Measurements from ENCODE around the gene SELENON.

The SELENON gene, protein sequence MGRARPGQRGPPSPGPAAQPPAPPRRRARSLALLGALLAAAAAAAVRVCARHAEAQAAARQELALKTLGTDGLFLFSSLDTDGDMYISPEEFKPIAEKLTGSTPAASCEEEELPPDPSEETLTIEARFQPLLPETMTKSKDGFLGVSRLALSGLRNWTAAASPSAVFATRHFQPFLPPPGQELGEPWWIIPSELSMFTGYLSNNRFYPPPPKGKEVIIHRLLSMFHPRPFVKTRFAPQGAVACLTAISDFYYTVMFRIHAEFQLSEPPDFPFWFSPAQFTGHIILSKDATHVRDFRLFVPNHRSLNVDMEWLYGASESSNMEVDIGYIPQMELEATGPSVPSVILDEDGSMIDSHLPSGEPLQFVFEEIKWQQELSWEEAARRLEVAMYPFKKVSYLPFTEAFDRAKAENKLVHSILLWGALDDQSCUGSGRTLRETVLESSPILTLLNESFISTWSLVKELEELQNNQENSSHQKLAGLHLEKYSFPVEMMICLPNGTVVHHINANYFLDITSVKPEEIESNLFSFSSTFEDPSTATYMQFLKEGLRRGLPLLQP

DNA sequence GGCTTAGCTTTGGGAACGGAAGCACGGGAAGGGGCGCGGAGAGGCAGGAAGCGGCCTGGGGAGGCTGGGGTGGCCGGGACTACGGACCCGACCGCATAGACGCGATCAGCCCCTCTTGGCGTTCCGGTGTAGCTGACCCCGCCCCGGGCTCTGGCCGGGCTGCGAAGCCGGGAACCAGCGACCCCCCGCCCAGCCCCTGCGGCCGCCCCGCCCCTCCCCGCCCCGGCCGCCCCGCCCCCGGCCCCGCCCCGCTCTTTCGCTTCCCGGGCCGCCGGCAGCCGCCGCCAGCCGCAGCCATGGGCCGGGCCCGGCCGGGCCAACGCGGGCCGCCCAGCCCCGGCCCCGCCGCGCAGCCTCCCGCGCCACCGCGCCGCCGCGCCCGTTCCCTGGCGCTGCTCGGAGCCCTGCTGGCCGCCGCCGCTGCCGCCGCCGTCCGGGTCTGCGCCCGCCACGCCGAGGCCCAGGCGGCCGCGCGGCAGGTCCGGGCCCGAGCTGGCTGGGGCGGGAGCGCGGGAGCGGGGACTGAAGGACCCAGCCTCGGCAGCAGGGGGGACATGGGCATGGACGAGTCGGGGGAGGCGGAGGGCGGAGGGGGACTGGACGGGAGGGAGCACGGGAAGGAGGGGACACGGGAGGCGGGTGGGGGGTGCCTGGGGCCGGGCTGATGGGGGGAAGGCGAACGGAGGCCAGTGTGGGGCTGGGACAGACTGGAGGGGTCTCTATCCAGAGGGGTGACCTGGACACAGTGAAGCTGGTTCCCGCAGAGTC, at the start of gene SELENON:
Gene SELENON, plus strand, starts transcription at position 259 of the 768 bp plus-strand sequence. Its CDS starts 38 bp downstream, at position 297.
- Histone ChIP-seq H3K9ac (ENCODE audit: insufficient read length, low read depth) (peak within 1 kb of the TSS; percentile 83), H3K36me3 (ENCODE audit: insufficient read depth, insufficient read length, low read length) (peaks cover 13% of the 10 kb centered on the region), H3K4me1 (ENCODE audit: insufficient read depth, insufficient read length) (peaks cover 32% of the 10 kb centered on the region), H3K9me3 (ENCODE audit: insufficient read depth, low read length) (no peaks in the 10 kb centered on the region), H3K4me3 (ENCODE audit: insufficient read length, low read depth) (peak within 1 kb of the TSS; percentile 76), H3K27me3 (ENCODE audit: insufficient read depth, insufficient read length) (peaks cover 11% of the 10 kb centered on the region)
- TF ChIP-seq YY1 (IDR thresholded peaks at IDR 0.05; ENCODE audit: insufficient read depth, insufficient read length) (no peak), SUZ12 (IDR thresholded peaks at IDR 0.05; ENCODE audit: extremely low read depth, insufficient read depth, insufficient read length) (no peak), ZNF274 (IDR thresholded peaks at IDR 0.05; ENCODE audit: low read depth, low read length) (no peak)
- DNase-seq (ENCODE audit: low read depth, low spot score), result peak; percentile 71

DNA sequence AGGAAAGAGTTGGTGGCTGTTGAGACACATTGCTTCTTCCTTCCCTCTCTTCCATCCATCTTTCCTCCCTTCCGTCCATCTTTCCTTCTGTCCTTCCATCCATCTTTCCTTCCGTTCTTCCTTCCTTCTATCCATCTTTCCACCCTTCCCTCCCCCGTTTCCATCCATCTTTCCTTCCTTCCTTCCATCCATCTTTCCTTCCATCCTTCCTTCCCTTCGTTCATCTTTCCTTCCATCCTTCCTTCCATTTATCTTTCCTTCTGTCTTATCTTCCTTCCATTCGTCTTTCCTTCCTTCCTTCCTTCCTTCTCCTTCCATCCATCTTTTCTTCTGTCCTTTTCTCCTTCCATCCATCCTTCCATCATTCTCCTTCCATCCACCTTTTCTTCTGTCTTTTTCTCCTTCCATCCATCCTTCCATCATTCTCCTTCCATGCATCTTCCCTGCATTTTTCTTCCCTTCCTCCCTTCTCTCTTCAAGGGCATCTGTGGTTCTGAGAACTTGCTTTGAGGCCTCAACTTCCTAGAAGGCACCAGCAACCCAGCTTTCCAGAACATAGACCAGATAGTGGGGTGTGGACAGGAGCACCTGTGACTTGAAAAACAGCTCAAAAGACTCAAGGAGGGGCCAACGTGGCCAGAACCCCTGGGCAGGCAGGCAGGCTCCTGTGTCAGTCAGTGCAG, 48.9 kb upstream of the SELENON start:
- no peaks in the 10 kb centered on the region for H3K36me3 ChIP-seq (ENCODE audit: insufficient read depth, insufficient read length, low read length)
- no peak overlapping the region for H3K4me3 ChIP-seq (ENCODE audit: insufficient read length, low read depth)
- H3K27me3 ChIP-seq (ENCODE audit: insufficient read depth, insufficient read length), result no peaks in the 10 kb centered on the region
- H3K9me3 ChIP-seq (ENCODE audit: insufficient read depth, low read length), result no peaks in the 10 kb centered on the region
- no peak for DNase-seq (ENCODE audit: low read depth, low spot score)
- H3K9ac ChIP-seq (ENCODE audit: insufficient read length, low read depth), result no peak overlapping the region
- H3K4me1 ChIP-seq (ENCODE audit: insufficient read depth, insufficient read length), result peaks cover 29% of the 10 kb centered on the region
- TF ChIP-seq ZNF274 (IDR thresholded peaks at IDR 0.05; ENCODE audit: low read depth, low read length), result no peak
- no peak for TF ChIP-seq YY1 (IDR thresholded peaks at IDR 0.05; ENCODE audit: insufficient read depth, insufficient read length)
- TF ChIP-seq SUZ12 (IDR thresholded peaks at IDR 0.05; ENCODE audit: extremely low read depth, insufficient read depth, insufficient read length), result no peak

DNA sequence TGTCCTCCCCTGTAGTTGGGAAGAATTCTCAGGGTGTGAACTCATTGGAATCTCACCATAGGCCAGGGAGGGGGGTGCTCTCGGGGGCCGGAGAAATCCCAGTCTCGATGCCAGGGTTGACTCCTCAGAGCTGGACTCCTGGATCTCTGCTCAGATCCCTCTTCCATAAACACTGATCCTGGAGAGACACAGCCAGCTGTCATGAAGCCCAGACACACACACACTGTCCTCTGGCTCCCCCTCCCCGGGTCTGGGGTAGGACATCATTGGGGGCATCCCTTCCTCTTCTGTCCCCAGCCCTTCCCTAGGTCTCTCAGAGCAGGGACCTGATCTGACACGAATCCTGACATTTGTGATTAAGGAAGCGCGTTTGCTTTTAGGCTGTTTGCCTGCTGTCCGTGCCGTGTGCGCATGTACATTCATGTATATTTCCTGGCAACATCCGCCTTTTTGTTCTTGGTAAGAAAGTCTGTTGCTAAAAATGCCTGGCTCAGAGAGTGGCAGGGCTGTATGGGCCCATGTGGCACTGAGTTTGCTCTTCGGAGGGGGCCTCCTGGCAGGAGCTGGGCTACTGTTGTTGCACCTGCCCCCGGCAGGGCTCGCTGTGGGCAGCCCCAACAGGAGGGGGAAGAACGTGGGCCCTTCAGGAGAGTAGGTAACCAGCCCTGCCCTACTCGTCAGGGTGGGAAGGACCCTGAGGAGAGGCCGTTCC, 45.4 kb upstream of the SELENON start:
- Histone ChIP-seq H3K4me3 (ENCODE audit: insufficient read length, low read depth) (no peak overlapping the region), H3K36me3 (ENCODE audit: insufficient read depth, insufficient read length, low read length) (no peaks in the 10 kb centered on the region), H3K9ac (ENCODE audit: insufficient read length, low read depth) (no peak overlapping the region), H3K4me1 (ENCODE audit: insufficient read depth, insufficient read length) (peaks cover 31% of the 10 kb centered on the region), H3K27me3 (ENCODE audit: insufficient read depth, insufficient read length) (no peaks in the 10 kb centered on the region), H3K9me3 (ENCODE audit: insufficient read depth, low read length) (no peaks in the 10 kb centered on the region)
- DNase-seq (ENCODE audit: low read depth, low spot score), result no peak
- TF ChIP-seq SUZ12 (IDR thresholded peaks at IDR 0.05; ENCODE audit: extremely low read depth, insufficient read depth, insufficient read length), result no peak
- TF ChIP-seq YY1 (IDR thresholded peaks at IDR 0.05; ENCODE audit: insufficient read depth, insufficient read length), result no peak
- no peak for TF ChIP-seq ZNF274 (IDR thresholded peaks at IDR 0.05; ENCODE audit: low read depth, low read length)

DNA sequence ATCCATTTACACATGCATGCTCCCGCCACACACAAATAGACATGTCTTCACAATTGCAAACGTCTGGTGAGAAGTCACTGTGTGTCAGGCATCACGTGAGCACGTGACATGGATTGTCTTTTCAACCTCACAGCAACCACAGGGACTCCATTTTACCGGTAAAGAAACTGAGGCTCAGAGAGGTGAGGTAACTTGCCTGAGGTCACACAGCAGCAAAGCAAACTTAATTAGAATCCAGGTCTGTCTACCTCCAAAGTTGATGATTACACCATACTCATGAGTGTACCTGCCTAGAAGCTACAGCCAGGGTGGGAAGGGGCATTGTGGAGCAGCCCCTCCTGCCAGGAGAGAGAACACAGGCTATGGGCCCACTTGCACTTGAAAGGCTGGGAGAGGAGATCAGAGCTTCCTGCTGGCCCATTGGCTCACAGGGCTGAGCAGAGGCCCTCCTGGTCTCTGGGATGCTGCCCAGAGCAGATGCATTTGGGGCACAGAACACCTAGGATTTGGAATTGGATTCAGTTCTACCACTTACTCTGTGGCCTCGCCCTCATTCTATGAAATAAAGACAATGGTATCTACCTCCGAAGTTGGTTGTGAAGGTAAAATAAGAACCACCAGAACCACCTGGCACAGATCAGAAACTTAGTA, 44.4 kb upstream of the SELENON start:
- TF ChIP-seq ZNF274 (IDR thresholded peaks at IDR 0.05; ENCODE audit: low read depth, low read length), result no peak
- TF ChIP-seq YY1 (IDR thresholded peaks at IDR 0.05; ENCODE audit: insufficient read depth, insufficient read length), result no peak
- TF ChIP-seq SUZ12 (IDR thresholded peaks at IDR 0.05; ENCODE audit: extremely low read depth, insufficient read depth, insufficient read length), result no peak
- DNase-seq (ENCODE audit: low read depth, low spot score), result no peak
- Histone ChIP-seq H3K36me3 (ENCODE audit: insufficient read depth, insufficient read length, low read length) (no peaks in the 10 kb centered on the region), H3K27me3 (ENCODE audit: insufficient read depth, insufficient read length) (no peaks in the 10 kb centered on the region), H3K4me3 (ENCODE audit: insufficient read length, low read depth) (no peak overlapping the region), H3K9me3 (ENCODE audit: insufficient read depth, low read length) (no peaks in the 10 kb centered on the region), H3K9ac (ENCODE audit: insufficient read length, low read depth) (no peak overlapping the region), H3K4me1 (ENCODE audit: insufficient read depth, insufficient read length) (peaks cover 34% of the 10 kb centered on the region)

DNA sequence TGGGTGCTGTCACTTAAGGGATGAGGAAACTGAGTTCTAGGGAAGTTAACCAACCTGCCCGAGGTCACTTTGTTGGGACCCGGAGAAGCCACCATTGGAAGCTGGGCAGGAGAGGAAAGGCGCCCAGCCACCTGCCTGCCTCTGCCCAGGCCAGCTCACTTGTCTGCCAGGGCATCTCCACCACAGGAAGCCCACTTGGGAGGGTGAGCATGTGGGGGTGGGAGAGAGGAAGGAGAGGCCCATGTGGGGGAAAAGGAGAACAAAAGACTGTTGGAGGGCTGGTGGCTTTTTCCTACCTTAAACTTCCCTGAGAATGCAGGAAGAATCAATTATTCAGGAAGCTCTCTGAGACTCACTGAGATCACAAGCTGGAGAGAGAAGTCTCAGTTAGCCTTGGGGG, 43.8 kb upstream of the SELENON start:
- Histone ChIP-seq H3K9ac (ENCODE audit: insufficient read length, low read depth) (no peak overlapping the region), H3K4me3 (ENCODE audit: insufficient read length, low read depth) (no peak overlapping the region), H3K36me3 (ENCODE audit: insufficient read depth, insufficient read length, low read length) (no peaks in the 10 kb centered on the region), H3K4me1 (ENCODE audit: insufficient read depth, insufficient read length) (peaks cover 36% of the 10 kb centered on the region), H3K27me3 (ENCODE audit: insufficient read depth, insufficient read length) (no peaks in the 10 kb centered on the region), H3K9me3 (ENCODE audit: insufficient read depth, low read length) (no peaks in the 10 kb centered on the region)
- DNase-seq (ENCODE audit: low read depth, low spot score), result no peak
- TF ChIP-seq SUZ12 (IDR thresholded peaks at IDR 0.05; ENCODE audit: extremely low read depth, insufficient read depth, insufficient read length), result no peak
- no peak for TF ChIP-seq ZNF274 (IDR thresholded peaks at IDR 0.05; ENCODE audit: low read depth, low read length)
- TF ChIP-seq YY1 (IDR thresholded peaks at IDR 0.05; ENCODE audit: insufficient read depth, insufficient read length), result no peak
